SHP77 treated with DMSO at 0.1 percent for 48 hours (cell line): ENCODE results near the gene MPDU1.
"Not testable (repeated sequence)": the region's sequence is repeated elsewhere in the genome, so short reads cannot be mapped to it uniquely, and the experiment has no call there.

Experiments used
- DNase-seq: peaks from one replicate; lab custom pipeline; 2025; lab: John Stamatoyannopoulos, UW

MPDU1 gene

DNA sequence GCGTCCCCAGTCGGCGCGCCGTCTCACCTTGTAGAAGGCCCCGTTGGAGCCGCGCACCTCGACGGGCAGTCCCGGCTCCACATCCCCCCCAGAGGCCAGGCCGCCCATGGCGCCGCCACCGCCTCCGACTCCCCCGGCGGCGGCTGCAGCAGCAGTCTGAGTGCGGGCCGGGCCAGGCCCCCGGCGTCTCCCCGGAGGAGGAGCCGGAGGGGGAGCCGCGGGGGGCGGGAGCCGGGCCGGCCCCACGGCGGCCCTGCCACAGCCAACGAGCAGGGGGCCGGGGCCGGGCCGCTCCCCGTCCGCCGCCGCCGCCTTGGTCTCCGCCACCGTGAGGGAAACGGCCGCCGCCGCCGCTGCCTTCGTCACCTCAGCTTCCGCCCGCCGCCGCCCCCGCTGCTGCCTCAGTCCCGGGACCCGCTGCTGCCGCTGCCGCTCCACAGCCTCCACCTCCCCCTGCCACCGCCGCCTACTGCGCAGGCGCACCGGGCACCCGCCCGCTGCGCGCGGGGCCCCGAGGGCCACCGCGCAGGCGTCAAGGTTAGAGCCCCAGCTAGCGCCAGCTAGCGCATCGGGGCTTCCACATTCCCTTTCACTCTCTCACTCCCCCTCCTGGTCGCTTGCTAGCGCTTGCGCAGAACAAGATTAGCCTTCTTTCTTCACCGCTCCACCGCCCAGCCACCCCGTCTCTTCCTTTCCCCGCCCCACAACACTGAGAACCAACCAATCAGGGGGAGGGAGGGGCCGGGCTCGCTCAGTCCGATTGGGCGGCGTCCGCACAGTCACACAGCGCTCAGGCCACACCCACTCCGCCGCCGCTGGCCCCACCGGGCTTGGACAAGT, 31.0 kb downstream of the MPDU1 start, which contains the start of gene FXR2:
Gene FXR2, minus strand, starts transcription at position 473 of the 840 bp plus-strand sequence. Its CDS starts 365 bp downstream, at position 108.
- peak; percentile 100 for DNase-seq

GRCh38 chr17:7615265-7615747, 31.7 kb downstream of the MPDU1 start:
- no peak for DNase-seq

- no peak for DNase-seq
Observed at GRCh38 chr17:7618608-7619007, 35.0 kb downstream of the MPDU1 start.

GRCh38 chr17:7620835-7621234, 37.2 kb downstream of the MPDU1 start:
- DNase-seq, result no peak

DNA sequence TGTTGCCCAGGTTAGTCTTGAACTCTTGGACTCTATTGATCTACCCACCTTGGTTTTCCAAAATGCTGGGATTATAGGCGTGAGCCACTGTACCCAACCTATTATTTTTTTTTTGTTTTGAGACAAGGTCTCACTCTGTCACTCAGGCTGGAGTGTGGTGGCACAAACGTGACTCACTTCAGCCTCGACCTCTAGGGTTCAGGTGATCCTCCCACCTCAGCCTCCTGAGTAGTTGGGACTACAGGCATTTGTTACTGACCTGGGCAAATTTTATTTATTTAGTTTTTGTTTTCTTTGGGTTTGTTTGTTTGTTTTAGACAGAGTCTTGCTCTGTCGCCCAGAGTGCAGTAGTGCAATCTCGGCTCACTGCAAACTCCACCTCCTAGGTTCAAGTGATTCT, 40.0 kb downstream of the MPDU1 start:
- no peak for DNase-seq

DNA sequence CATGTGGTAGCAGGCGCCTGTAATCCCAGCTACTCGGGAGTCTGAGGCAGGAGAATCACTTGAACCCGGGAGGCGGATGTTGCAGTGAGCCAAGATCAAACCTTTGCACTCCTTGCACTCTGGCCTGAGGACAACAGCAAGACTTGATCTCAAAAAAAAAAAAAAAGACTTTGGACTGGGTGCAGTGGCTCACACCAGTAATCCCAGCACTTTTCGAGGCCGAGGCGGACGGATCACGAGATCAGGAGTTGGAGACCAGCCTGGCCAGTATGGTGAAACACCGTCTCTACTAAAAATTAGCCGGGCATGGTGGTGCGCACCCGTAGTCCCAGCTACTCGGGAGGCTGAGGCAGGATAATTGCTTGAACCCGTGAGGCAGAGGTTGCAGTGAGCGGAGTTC, 42.1 kb downstream of the MPDU1 start:
- not testable (repeated sequence) for DNase-seq

DNA sequence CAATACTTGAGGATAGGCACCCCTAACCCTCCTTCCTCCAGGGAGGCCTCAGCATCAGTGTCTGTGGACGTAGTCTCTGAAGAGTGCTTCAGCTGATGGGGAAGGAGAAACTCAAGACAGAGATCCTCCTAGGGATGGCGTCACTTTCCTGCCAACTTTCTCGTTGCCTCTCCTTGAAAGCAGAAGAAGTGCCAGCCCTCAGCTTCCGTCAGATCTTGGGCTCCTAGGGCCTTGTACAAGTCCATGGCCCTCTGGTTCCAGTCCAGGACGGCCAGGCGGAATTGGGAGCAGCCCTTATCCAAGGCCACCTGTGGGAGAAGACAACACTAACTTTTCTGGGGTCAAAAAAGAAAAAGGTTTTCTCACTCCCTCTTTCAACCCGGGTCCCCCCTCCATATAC, 42.7 kb downstream of the MPDU1 start:
- DNase-seq, result no peak

DNA sequence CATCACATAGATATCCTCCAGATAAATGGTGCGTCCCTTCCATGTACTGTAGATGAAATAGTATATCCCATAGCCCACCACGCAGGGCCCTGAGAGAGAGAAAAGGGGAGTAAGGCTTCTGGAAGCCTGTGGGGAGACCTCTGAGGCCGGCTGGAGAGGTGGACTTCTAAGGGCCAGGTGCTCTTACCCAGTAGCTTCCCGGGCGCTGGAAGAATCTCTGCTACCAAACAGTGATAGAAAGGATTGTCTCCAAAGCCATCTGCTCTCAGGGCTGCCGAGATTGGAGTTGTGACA, 43.3 kb downstream of the MPDU1 start:
- no peak for DNase-seq

DNA sequence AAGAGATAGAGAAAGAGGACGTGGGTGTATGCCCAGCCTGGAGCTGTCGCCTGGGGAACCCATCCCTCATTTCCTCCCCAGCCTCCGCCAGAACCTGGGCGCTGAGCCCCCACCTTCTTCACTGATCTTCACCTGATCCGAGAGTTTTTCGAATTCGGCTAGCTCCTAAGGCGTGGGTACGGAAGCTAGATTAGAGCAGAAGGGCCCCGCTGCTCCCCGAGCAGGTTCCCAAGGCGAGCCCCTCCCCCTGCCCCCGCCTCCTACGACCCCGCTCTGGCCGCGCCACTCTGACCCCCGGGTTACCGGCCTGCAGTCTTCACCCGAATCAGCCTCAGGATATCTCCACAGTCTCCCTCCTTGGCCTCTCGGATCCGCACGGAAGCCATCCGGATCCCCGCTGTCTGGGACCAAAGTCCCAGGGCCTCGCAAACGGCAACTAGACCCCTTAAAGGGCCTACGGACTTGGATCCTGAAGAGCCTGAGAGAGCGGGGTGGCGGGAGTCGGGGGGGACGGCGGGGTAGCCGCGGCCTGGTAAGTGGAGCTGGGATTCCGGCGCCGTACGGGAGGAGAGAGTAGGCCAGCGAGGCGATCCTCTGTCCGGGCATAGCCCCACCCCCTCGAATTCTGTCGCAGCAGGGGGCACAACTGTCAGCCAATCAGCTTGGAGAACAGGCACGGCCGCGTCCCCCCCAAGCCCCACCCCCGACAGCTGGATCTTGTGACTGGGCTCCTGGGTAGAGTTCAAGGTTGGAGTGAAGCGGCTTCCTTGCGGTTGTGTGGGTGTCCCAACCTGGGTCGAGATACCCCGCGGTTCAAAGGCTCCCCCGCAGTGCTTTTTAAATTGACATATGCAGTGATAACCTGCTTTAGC, 43.8 kb downstream of the MPDU1 start, which contains the start of gene SAT2:
Gene SAT2, minus strand, starts transcription at position 572 of the 872 bp plus-strand sequence. Its CDS starts 186 bp downstream, at position 386.
- DNase-seq, result peak; percentile 83

DNA sequence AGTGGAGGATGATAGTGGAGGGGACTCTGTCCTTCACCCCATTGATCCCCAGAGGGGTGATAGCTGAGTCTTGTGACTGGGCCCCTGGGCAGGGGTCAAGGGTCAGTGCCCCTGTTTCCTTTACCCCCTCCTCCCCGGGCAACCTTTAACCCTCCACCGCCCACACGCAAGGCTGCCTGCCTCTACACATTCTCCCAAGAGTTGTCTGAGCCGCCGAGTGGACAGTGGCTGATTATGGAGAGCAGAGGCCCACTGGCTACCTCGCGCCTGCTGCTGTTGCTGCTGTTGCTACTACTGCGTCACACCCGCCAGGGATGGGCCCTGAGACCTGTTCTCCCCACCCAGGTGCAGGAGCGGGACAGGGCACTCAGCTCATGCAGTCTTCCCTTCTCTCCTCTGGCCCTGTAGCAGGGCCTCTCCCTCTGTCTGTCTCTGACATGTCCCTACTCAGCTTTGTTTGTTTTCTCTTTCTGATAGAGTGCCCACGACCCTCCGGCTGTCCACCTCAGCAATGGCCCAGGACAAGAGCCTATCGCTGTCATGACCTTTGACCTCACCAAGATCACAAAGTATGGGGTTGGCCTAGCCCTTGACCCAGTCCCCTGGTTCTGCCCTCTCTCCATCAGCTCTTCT, 46.4 kb downstream of the MPDU1 start, which contains the start of gene SHBG:
Gene SHBG, plus strand, starts transcription at position 197 of the 633 bp plus-strand sequence. Its CDS starts 38 bp downstream, at position 235.
- DNase-seq, result no peak

- no peak for DNase-seq
Observed at GRCh38 chr17:7631398-7632380, 48.0 kb downstream of the MPDU1 start.

DNA sequence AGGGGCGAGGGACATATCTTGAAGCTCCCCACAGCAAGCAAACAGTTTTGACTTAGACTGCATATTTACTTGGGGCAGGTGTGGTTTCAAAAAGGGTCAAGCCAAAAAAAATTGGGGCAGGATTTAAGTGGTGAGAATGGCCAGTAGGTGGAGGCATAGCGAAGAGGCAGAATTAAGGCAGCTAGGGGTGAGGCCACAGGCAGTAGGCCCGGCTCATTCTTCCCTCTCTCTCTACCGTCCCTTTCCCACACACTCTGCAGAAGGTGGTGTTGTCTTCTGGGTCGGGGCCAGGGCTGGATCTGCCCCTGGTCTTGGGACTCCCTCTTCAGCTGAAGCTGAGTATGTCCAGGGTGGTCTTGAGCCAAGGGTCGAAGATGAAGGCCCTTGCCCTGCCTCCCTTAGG, 48.8 kb downstream of the MPDU1 start:
- peak; percentile 41 for DNase-seq

DNA sequence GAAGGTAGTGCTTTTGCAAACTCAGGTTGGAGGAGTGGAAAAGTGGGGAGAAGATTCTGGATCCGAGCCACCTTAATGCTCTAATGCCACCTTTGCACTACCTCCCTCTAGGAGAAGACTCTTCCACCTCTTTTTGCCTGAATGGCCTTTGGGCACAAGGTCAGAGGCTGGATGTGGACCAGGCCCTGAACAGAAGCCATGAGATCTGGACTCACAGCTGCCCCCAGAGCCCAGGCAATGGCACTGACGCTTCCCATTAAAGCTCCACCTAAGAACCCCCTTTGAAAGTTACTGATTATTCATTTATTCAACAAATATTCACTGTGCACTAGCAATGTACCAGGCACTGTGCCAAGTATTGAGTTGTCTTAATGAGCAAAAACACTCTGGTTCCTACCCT, 49.4 kb downstream of the MPDU1 start:
- DNase-seq, result no peak

GRCh38 chr17:7634384-7634783, 50.7 kb downstream of the MPDU1 start:
- peak; percentile 37 for DNase-seq

- no peak for DNase-seq
Observed at GRCh38 chr17:7636163-7636562, 52.5 kb downstream of the MPDU1 start.
